DMS79 (cell line): ENCODE data around the gene ZFYVE9.
"Not testable (repeated sequence)": the region's sequence is repeated elsewhere in the genome, so short reads cannot be mapped to it uniquely, and the experiment has no call there.

Source experiments
- DNase-seq: peaks from one replicate; lab custom pipeline; 2025; lab: John Stamatoyannopoulos, UW

The ZFYVE9 gene

GRCh38 chr1:52145137-52145536 lies 3.2 kb downstream of the ZFYVE9 start:
- no peak for DNase-seq

DNA sequence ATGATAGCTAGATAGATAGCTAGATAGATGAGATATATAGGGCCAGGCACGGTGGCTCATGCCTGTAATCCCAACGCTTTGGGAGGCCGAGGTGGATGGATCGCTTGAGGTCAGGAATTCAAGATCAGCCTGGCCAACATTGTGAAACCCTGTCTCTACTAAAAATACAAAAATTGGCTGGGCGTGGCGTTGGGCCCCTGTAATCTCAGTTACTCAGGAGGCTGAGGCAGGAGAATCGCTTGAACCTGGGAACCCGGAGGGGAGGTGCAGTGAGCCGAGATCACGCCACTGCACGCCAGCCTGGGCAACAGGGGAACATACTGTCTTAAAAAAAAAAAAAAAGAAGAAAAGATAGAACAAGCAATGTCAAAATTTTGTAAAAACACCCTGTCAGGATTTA lies 8.6 kb downstream of the ZFYVE9 start:
- DNase-seq, result not testable (repeated sequence)

- DNase-seq, result no peak
These were observed 9.1 kb downstream of the ZFYVE9 start for GRCh38 chr1:52150946-52151345.

DNA sequence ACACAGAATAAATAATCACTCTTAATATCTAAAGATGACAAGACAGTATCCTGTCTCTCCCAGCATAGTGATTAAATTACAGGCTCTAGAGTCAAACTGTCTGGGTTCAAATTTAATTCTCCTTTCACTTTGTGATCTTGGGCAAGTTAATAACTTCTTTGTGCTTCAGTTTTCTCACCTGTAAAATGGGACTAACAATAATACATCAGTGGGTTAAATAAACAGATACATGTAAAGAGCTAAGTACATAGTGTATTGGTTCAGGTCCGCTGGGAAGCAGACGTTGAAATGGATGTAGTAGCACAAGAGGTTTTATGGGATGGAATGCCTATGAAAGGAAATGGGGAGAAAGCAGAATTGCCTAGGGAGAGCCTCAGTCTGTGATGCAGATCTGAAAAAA lies 10.7 kb downstream of the ZFYVE9 start:
- DNase-seq, result no peak

GRCh38 chr1:52153010-52153409 lies 11.1 kb downstream of the ZFYVE9 start:
- no peak for DNase-seq

- no peak for DNase-seq
These were observed 12.0 kb downstream of the ZFYVE9 start for GRCh38 chr1:52153898-52154297.

GRCh38 chr1:52156460-52156859 lies 14.6 kb downstream of the ZFYVE9 start:
- no peak for DNase-seq

GRCh38 chr1:52157582-52157981 lies 15.7 kb downstream of the ZFYVE9 start:
- no peak for DNase-seq

- no peak for DNase-seq
These were observed 16.3 kb downstream of the ZFYVE9 start for GRCh38 chr1:52158218-52158617.

DNA sequence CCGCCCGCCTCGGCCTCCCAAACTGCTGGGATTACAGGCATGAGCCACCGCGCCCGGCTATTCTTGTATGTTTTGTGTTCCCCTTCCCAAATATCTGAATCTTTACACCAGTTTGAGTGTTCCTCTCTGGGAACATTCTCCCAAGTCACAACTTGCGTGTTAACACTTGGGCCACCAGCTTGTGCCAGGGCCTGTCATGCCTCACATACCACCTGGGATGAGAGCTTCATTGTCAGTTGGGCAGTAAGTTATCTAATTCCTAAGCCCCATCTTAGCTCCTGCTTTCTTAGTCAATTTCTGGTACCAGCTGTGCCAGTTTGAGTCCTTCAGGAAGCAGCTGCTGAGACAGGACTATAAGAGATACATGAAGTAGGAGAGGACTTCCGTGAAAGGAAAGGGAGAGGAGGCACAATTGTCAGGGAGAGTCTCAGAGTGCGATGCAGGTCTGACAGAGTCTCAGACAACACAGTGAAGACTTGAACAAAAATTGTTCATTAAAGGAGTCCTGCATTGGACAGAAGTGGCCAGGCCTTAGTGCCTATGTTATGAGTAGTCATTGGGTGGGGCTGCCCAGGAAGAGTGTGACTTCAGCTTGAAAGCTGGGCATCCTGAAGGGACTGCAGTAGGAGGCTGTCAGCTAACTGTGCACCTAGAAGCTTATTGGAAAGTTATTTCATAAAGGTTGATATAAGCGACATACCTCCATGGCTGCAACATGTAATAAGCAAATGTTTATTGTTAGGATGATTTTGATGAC lies 17.3 kb downstream of the ZFYVE9 start:
- no peak for DNase-seq

GRCh38 chr1:52162947-52163346 lies 21.1 kb downstream of the ZFYVE9 start:
- no peak for DNase-seq

- no peak for DNase-seq
These were observed 22.7 kb downstream of the ZFYVE9 start for GRCh38 chr1:52164604-52165003.

- DNase-seq, result no peak
These were observed 25.3 kb downstream of the ZFYVE9 start for GRCh38 chr1:52166996-52167753.

GRCh38 chr1:52168373-52169080 lies 26.6 kb downstream of the ZFYVE9 start:
- DNase-seq, result no peak

GRCh38 chr1:52171149-52171548 lies 29.3 kb downstream of the ZFYVE9 start:
- not testable (repeated sequence) for DNase-seq

- no peak for DNase-seq
These were observed 37.2 kb downstream of the ZFYVE9 start for GRCh38 chr1:52179073-52179472.

DNA sequence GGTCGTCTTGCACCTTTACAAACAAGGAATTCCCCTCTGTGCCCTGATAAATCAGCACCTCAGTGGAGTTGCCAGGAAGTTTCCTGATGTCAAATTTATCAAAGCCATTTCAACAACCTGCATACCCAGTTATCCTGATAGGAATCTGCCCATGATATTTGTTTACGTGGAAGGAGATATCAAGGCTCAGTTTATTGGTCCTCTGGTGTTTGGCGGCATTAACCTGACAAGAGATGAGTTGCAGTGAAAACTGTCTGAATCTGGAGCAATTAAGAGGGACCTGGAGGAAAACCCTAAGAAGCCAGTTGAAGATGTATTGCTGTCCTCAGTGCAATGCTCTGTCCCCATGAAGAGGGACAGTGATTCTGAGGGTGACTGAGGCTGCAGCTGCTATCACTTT lies 38.3 kb downstream of the ZFYVE9 start:
- no peak for DNase-seq

- not testable (repeated sequence) for DNase-seq
These were observed 39.9 kb downstream of the ZFYVE9 start for GRCh38 chr1:52181759-52182158.

DNA sequence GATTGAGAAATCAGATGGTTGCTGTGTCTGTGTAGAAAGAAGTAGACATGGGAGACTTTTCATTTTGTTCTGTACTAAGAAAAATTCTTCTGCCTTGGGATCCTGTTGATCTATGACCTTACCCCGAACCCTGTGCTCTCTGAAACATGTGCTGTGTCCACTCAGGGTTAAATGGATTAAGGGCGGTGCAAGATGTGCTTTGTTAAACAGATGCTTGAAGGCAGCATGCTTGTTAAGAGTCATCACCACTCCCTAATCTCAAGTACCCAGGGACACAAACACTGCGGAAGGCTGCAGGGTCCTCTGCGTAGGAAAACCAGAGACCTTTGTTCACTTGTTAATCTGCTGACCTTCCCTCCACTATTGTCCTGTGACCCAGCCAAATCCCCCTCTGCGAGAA lies 40.4 kb downstream of the ZFYVE9 start:
- DNase-seq, result not testable (repeated sequence)

DNA sequence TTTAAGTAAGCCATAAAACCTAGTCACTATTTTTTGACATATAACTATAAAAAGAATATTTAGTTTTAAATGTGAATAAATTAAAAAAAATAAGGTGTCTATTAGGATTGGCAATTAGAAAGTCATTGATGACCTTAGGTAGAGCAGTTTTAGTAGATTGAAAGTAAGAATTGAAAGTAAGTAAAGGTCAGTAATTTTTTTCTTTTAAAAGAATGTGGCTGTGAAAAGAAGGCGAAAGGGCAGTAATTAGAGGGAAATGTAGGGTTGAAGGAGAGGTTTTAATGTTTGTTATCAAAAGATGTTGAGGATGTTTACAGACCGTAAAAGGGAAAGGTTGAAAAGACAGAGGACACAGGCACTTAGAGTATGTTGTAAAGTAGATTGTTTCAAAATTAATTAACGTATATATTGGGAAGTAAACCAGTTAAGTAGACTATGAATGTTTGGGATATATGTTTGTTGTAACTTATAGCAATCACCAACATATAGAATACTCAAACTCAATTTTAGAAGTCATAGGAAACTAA lies 41.0 kb downstream of the ZFYVE9 start:
- no peak for DNase-seq

DNA sequence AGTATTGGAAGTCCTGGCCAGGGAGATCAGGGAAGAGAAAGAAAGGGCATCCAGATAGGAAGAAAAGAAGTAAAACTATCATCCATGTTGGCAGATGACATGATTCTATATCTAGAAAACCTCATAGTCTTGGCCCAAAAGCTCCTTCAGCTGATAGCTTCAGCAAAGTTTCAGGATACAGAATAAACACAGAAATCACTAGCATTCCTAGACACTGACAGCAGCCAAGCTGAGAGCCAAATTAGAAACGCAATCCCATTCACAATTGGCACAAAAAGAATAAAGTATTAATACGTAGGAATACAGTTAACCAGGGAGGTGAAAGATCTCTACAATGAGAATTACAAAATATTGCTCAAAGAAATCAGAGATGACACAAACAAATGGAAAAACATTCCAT lies 44.6 kb downstream of the ZFYVE9 start:
- DNase-seq, result no peak

GRCh38 chr1:52189898-52190480 lies 48.1 kb downstream of the ZFYVE9 start:
- DNase-seq, result no peak
